NCI-H510A treated with DMSO at 0.1 percent for 48 hours (cell line): ENCODE data around the gene SOBP.

ENCODE experiments used
- DNase-seq: peaks from one replicate; lab custom pipeline; 2025; lab: John Stamatoyannopoulos, UW

SOBP gene

DNA sequence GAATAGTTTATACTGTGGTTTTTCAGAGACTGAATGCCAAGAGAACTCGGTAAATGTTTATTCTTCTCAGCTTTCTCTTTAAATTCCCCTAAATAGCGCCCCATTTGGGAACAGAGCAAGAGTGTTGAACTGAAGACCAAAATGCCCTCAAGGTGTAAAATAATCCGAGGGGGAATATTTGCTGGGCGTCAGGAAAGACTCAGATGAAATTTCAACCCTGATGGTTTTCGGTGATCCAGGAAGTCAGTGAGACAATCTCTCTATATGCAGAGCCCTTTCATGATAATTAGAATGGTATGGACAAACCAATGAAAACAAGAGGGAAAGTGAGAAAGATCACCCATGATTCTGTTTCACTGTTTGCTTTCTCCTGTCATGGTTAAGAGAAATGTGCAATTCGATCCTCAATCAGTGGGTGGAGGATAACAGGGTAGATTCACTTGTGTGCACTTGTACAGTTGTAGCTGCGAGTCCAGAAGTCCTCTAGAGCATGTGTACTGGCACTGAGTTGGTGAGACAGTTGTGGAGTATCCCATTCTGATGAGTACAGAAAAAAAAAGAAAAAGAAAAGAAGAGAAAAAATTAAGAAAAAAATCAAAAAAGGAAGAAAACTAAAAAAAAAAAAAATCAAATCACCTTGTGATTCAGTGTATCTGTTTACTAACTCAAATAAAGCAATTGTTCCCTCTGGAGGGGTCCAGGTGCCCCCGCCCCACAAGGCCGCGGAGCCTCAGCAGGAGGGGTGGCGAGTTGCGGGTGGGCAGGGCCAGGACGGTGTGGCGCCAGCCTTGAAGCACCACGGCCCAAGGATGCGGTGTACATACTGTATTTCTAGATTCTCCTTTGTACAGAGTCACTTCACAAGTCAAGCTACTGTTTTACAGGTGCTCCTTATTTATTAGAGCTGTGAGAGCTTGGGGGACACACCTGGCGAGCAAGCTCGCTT is 169.3 kb downstream of the SOBP start:
- DNase-seq, result peak; percentile 64

DNA sequence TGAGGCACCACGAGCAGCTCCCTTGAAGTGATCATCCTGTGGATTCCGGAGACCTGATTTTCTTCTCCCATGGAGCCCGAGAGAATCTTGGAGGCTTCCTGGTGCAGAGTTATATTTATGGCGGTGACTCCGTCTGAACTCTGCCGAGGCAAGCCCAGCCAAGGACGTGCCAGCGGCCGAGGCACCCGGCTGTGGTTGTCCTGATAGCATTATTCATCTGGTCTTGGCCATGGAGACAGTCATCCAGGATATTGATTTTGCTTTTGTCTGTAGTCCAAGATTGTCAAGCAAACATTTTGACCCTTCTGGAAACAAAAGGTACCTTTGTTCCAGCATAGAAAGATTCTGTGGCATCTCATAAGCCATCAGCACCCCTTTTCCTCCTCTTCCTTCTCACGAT is 170.9 kb downstream of the SOBP start:
- no peak for DNase-seq

DNA sequence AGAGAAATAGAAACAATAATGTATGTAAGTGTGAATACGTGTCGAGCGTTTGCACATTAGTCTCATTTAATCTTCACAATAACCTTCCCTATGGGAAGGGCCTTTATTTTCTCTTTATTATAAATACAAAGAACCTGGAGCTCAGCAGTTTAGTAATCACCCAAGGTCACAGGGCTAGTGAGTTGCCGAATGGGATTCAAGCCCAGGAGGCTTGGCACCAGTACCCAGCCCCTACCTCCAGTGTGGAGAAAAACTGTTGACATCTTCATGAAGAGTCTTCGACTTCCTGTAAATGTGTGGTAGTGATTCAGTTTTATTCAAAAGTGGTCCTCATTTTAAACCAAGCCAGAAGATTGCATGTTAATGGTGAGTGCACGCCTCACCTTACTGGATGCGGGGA is 171.4 kb downstream of the SOBP start:
- DNase-seq, result no peak

DNA sequence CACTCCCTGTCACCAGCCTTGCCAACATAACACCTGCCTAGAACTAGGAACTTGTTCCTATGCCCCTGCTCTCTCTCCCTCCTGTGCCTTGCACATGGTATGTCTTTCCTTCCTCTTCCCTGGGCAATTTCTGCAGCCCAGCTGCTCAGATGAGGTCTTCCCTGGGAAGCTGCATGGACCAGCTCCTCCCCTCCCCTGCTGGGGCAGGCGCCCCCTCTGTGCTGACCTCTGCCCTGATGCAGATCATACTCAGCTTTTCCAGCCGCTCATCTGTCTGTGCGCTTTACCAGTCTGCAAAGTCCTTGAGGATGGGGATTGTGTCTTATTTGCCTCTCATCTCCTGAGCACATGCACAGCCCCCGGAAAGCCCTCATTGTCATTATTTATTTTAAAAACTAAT is 172.4 kb downstream of the SOBP start:
- DNase-seq, result no peak

DNA sequence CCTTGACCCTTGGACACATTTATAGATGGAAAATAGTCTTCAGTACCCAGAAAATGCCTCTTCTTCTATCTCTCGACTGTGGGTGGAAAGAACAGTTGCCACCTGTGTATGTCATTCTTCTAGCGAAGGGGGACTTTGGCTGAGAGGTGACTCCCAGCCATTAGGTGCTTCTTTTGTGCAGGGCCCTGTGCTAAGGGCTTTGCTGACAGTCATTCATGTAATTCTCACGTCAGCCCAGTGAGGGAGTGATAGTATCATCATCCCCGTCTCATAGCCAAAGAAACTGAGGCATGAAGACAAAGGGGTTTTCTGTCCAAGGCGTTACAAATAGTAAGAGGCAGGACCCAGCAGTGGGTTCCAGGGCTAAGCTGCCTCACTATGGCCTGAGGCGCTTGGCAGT is 173.4 kb downstream of the SOBP start:
- DNase-seq, result no peak

DNA sequence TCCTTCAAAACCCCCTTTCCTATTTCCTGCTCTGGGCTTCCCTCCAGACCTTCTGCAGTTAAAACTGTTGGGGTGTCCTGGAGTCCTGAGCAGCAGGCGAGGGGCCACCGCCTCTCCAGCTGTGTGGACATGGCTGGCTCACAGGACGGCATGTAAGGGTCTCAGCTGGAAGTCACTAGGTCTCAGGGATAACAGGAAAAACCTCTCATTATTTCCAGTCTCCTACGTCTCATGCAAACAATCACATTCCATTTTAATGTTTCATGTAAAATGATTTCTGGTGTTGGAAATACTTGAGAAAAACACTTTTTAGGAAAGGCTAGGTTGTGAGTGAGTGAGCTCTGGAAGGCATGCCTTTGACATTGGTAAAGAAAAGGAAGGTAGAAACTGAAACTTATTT is 175.5 kb downstream of the SOBP start:
- no peak for DNase-seq

DNA sequence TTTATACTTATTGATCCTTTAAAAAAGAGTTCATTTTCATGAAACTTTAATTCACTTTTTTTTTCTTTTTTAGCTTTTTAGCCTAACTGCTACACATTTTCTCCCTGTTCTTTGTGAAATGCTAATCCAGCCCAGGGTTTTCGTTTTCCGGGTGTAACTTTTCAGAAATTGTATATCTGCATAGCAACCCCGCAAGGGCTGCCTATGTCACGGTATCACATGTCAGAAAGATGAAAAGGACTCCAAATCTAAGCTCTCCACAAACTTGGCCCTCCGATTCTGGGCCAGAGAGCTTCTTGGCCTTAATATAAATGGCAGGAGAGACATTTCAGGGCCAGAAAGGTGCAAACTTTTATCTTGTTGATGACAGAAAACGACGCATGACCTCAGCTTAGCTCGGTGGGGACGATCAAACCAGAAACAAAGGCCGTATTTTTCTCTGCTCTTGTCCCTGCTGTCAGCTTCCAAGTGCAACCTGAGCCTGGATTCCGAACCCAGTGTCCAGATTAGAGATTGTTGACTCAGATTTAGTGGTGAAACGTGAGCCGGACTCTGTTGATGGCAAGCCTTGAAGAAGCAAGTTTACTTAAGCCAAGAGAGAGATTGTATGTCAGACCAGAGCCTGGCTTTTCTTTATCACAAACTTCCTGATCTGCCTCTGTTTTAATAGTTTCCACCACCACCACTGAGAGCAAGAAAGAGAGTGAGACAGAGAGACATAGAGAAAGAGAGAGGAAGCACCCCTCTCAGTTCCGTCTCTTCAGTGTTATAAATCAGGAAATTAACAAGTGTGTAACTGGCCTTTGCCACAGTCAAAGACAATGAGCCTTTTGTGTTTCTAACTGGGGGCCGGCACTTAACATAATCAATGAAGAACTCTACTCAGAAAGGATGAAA is 176.4 kb downstream of the SOBP start:
- DNase-seq, result peak; percentile 42

DNA sequence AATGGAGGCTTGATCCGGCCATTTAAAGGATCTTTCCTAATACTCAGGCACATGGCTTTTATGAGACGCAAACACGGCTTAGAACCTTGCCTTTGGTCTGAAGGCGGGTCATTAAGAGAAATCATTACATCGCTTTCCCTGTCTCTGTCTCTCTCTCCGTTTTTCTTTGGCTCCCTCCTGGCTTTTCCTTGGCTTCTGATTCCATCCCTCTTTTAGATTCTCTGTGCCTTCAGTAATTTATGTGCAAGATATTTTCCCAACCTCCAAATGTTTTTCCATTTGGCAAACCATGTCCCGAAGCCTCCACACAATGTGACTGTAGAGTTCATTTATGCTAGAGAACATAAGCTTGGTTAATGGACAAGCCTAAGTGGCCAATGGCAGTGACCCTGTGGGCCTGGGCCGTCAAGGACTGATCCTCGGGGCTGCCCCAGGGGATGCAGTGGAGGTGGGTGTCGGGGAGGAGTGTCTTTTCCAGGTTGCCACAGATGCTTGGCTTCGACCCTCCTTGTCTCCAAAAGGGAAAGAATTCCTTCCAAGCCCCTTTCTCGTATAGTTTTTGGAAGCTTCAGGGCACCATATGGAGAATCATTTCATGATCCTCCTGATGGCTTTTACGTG is 177.2 kb downstream of the SOBP start:
- DNase-seq, result no peak

DNA sequence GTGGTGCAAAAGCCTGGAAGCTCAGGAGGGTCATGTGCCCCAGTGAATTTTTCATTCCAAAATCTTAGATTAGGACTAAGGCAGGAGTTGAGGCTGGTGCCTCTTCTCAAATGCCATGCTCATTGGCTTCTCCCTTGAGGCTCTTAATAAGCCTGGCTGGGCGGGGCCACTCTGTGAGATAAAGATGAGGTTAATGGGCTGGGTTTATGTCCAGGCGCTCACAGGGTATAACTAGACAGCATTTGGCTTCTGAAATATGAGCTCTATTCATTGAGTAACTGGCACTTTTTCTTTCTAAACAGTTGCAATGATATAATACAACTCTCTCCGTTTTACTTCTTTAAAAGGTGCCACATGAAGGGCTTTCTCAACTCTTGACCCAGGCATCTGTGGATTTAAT is 177.9 kb downstream of the SOBP start:
- no peak for DNase-seq

DNA sequence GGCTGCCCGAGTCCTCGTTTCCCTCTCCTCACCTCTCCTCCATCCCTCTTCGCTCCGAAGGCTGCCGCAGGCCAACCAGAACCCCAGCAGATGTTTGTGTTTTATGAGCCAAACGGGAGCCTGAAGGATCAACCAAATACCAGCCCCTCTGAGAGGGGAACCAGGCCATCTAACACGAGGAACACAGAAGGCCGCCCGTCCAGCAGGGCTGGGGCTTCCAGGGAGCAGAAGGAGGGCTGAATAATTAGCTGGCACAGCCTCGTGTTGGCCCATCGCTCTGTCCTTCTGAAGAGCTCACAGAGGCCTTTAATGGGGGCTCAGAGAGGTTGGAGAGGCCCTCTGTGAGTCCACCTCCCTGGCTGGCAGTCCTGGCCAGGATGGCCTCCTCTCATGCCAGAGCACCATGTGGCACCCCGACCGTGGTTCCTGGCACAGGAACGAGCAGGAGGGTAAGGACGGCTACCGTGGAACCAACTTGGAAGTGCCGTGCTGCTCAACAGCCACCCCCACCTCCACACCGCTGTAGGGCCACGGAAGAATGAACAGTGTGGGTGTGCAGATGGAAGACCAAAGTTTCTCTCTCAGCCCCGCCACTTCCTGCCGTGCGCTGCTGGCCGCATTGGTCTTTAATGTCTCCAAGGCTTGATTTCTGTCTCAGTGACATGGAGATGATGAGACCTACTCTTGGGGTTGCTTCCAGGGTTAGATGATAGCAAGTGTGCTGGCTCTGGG is 179.0 kb downstream of the SOBP start:
- DNase-seq, result no peak

DNA sequence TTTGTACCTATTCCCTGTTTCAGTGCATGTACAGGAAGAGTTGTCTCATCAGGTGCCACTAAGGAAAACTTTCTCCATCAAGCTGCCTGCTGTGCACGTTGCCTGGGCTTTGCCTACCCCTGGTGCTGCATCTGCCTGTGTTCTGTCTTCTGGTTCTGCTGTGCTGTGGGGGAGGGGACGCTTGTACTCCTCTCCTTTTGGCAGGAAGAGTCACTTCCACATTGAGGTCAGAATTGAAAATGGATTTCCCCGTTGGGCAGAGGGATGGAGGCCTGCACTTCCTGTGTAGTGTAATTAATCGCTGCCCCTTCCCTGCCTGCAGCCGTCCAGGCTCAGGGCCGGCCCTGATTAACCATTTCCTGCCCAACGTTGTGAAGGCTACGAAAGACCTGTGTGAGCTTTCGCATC is 180.9 kb downstream of the SOBP start:
- DNase-seq, result no peak

DNA sequence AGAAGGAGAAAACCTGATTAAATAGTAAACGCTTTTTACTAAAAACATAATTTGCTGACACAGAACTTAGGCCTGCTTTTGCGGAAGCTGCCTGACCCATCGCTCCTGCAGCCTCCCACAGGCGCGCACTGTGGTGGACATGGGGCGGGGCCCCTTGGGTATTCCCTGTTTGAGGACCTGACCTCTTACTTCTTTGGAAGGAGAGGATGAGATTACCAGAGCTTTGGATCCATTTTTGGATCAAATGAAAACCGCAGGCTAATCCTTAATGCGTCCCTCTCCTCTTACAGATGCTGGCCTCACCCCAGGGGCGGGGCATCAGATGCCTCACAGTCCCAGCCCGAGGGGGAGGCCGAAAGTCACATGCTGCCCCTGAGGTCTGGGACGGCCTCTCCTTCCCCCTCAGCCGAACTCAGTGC is 183.2 kb downstream of the SOBP start:
- DNase-seq, result no peak

DNA sequence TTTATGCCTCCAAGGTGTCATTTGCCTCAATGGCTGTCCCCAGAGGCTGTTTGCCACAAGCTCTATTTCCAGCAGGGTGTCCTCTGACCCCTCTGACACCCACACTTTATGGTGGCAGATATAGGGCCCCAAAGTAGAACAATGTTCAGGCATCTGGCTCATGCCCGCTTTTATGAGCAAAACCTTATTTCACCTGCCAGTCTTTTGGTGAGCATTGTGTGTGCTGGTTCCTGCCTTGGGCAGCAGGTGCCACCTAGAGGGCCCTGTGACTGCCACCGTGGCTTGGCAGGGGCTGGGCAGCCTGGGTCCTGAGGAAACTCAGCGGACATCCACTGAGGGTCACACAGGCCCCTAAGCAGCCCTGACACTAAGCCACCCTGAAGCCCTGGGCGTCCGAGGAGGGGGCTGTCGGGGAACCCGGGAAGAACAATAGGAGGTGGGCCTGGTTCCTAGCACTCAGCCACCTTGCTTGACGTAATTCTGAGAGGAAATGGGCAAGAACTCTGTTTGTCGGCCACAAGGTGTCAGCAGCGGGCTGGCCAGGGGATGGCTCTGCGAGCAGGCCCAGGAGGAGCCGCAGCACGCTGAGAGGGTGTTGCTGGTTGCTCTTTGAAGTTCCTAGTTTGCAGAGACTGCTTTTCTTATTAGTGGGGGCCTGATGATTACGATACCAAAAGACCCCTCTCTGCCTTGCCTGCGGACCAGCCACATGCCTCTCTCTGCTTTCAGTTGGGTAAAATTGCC is 185.2 kb downstream of the SOBP start:
- peak; percentile 50 for DNase-seq

DNA sequence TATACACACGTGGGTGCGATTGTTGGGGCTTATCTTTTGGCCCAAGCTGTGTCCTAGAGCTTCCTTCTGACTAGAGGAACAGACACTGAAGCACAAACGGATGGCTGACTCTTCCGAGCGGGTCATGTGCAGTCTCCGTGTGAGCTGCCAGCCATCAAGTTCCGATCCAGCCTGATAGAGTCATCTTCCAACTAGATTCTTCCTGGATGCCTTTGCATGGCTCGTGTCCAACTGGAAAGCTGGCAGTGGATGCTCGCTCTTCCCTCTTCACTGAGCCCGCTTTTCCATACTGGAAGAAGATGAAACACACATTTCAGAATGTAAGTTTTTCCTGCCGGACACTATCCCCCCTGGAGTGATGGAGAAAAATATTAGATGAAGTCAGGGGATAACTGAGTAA is 186.1 kb downstream of the SOBP start:
- DNase-seq, result no peak

DNA sequence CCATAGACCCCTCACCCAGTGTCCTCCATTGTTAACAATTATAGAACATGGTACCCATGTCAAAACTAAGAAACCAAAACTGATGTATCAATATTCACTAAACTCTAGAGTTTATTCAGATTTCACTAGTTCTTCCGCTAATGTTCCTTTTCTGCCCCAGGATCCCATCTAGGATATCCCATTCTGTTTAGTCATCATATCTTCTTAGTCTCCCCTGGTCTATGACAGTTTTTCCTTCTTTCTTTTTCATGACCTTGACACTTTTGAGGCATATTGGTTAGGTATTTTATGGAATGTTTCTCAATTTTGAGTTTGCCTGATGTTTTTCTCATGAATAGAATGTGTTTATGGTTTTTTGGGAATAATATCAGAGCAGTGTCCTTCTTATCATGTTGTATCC is 187.5 kb downstream of the SOBP start:
- DNase-seq, result no peak

DNA sequence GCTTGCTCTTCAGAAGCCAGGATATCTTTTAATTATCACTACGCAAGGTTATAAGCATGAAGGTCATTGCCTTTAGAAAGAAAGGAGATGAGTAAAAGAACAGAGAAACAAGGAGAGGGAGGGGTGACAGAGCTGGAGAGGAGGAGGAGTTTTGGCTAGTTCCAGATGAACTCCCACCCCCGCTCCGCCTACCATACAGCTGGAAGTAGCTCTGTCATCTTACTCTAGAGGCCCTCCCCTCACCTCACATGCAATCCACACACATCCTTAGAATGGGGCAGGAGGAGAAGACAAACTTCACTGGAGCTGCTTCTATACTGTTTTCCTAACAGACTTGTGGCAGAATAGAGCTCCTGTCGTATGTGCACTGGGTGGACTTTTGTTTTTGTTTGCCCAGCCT is 189.5 kb downstream of the SOBP start:
- no peak for DNase-seq

DNA sequence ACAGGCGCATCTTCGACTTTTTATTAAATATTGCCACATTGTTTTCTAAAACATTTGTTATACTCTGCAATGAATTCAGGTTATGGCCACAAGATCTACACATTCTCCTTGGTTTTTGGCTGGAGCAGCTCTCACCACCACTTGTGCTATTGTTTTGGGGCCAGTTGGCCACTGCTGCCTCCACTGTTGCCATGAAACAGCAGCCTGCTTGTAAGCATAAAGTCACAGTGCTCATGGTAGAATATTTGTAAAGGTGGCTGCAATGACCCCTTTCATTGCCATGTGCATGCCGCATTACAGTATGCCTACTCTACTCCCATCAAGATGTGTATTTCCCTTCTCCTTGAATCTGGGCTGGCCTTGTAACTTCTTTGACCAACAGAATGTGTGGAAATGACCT is 192.8 kb downstream of the SOBP start:
- no peak for DNase-seq

DNA sequence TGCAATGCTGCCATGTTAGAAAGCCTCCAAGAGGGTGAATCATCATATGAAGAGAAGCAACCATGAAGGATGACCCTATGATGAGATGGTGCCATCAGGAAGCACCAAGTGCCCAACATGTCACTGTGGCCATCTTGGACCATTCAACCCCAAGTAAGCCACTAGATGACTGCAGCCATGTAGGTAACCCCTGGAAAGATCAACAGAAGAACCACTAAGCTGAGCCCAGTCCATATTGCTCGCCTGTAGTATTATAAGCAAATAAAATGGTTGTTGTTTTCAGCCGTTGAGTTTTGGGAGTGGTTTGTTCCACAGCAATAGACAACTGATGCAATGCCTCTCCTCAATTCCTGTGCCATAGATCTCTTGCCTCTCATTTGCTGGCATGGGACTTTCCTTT is 193.3 kb downstream of the SOBP start:
- DNase-seq, result no peak

DNA sequence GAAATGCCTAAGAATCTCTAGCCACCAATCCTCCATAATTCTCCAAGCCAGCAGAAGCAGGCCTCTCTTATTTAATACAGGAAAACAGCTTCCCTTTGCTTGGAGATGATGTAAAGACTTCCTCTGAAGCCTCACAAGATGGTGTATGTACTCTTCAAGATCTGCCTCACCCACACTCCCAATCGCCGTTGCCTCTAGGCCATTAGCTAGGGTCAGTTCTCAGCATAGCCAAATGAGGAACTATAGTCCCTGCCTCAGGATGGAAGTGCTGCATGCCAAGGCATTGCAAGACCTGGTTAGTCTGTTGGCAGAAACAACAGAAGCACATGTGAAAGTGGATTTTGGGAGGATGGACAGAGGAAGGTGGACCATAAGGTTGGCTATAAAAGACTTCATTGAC is 195.1 kb downstream of the SOBP start:
- no peak for DNase-seq

DNA sequence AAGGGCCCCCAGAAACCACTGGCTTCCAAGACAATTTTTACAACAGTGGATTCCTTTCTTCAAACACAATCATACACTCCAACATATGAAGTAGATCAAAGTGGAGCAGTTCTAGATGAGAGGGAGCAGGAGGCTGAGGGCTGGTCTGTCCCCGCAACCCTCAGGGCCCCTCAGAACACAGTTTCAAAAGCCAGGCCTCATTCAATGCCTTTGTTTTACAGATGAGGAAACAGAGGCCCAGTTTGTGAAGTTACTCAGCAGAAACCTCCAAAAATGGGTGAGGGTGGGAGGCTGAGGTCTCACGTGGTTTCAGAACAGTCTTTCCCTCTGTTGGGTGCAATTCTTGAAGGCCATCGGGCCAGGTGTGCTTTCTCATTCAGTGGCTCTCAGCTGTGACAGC is 199.3 kb downstream of the SOBP start:
- DNase-seq, result no peak

DNA sequence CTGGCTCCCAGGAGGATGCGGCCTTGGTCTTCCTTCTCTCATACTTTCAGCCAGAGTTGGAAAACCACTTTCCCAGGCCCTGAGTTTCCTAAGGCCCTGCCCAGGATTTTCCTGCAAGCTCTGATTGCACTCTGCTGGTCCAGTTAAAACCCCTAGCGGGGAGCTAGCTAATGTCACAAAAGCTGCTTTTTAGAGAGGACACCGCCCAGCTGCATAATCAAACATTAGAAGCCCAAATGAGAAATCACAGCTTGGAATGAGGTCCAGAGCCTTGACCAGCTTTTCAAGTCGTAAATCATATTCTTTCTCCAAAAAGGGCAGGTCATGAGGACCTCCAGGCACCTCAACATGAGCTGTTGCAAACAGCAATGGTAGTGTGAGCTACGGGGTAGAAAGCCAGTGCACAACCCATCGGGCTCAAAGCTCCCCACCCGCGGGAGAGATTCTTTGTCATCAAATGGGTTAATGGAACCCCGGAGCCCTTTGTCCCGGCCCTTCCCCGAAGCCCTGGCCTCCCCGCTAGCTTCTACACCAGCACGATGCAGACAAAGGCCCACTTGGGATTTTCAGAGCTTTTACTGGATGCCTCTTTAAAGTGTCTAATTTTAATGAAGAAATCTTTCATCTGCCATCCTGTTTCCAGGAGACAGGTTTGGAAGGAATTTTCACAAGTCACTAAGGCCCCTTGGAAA is 200.2 kb downstream of the SOBP start:
- DNase-seq, result no peak
